Skin epidermis (tissue), 12 donors: ENCODE results near the gene RTP5.

Experiments
- H3K27ac ChIP-seq, 21 experiments: fragments of 200-600 bp; sonication (generic) in 11 of 21; one replicate each; pipeline ENCODE4 v1.5.0; 2020; ENCODE audit warnings: mild to moderate bottlenecking in 3 of 21, inconsistent platforms in 2 of 21, moderate library complexity in 2 of 21
- H3K4me3 ChIP-seq, 7 experiments: fragments of 200-600 bp; sonication (generic) in 2 of 7; one replicate each; pipeline ENCODE4 v1.5.0; 2020; ENCODE audit warnings: inconsistent platforms in 2 of 7, mild to moderate bottlenecking in 2 of 7, moderate library complexity in 1 of 7

Gene RTP5

GRCh38 chr2:241855245-241855887 lies 14.2 kb upstream of the RTP5 start:
- Histone ChIP-seq H3K4me3 (no peak overlapping the region), H3K27ac (no peak overlapping the region)

GRCh38 chr2:241855888-241856422 lies 13.6 kb upstream of the RTP5 start:
- Histone ChIP-seq H3K4me3 (no peak overlapping the region), H3K27ac (no peak overlapping the region)

- Histone ChIP-seq H3K27ac (peak overlapping the region in 6 of 21 experiments; percentile 4 to 92 (median 61)), H3K4me3 (peak overlapping the region in 5 of 7 experiments; percentile 8 to 36 (median 23))
These were observed 12.4 kb upstream of the RTP5 start for GRCh38 chr2:241857041-241857541.

- peak overlapping the region in 10 of 21 experiments; percentile 5 to 92 (median 84) for H3K27ac ChIP-seq
These were observed 11.9 kb upstream of the RTP5 start for GRCh38 chr2:241857572-241858121.

GRCh38 chr2:241858206-241859016 lies 11.1 kb upstream of the RTP5 start, which contains the start of gene PDCD1:
Gene PDCD1, minus strand, starts transcription at chr2:241858894. Its CDS starts 56 bp downstream, at chr2:241858838.
- Histone ChIP-seq H3K27ac (peak within 1 kb of the TSS in 20 of 21 experiments; percentile 60 to 92 (median 84)), H3K4me3 (peak within 1 kb of the TSS; percentile 4 to 36 (median 23))

More at GRCh38 chr2:241857572-241858121, 11.9 kb upstream of the RTP5 start:
- H3K4me3 ChIP-seq: peak overlapping the region in 6 of 7 experiments; percentile 15 to 36 (median 24)

GRCh38 chr2:241859017-241859435 lies 10.5 kb upstream of the RTP5 start:
- Histone ChIP-seq H3K27ac (peak overlapping the region in 20 of 21 experiments; percentile 60 to 92 (median 84)), H3K4me3 (peak overlapping the region; percentile 3 to 36 (median 18))

GRCh38 chr2:241859436-241860183 lies 9.9 kb upstream of the RTP5 start:
- peak overlapping the region in 6 of 7 experiments; percentile 3 to 36 (median 20) for H3K4me3 ChIP-seq
- H3K27ac ChIP-seq: peak overlapping the region in 20 of 21 experiments; percentile 60 to 92 (median 84)

GRCh38 chr2:241860184-241861078 lies 9.1 kb upstream of the RTP5 start:
- Histone ChIP-seq H3K4me3 (peak overlapping the region in 5 of 7 experiments; percentile 3 to 36 (median 18)), H3K27ac (peak overlapping the region in 20 of 21 experiments; percentile 60 to 92 (median 84))

GRCh38 chr2:241861264-241861663 lies 8.3 kb upstream of the RTP5 start:
- Histone ChIP-seq H3K4me3 (no peak overlapping the region), H3K27ac (peak overlapping the region in 5 of 21 experiments; percentile 8 to 92 (median 90))

- H3K4me3 ChIP-seq: no peak overlapping the region
- peak overlapping the region in 3 of 21 experiments; percentile 4 to 92 (median 66) for H3K27ac ChIP-seq
These were observed 7.4 kb upstream of the RTP5 start for GRCh38 chr2:241862093-241862492.

- Histone ChIP-seq H3K27ac (peak overlapping the region in 10 of 21 experiments; percentile 18 to 83 (median 48)), H3K4me3 (peak overlapping the region in 1 of 7 experiments; percentile 10)
These were observed 6.6 kb upstream of the RTP5 start for GRCh38 chr2:241862775-241863535.

- peak overlapping the region in 1 of 7 experiments; percentile 10 for H3K4me3 ChIP-seq
- H3K27ac ChIP-seq: peak overlapping the region in 10 of 21 experiments; percentile 18 to 83 (median 48)
These were observed 6.0 kb upstream of the RTP5 start for GRCh38 chr2:241863536-241863954.

- peak overlapping the region in 5 of 21 experiments; percentile 7 to 83 (median 63) for H3K27ac ChIP-seq
- no peak overlapping the region for H3K4me3 ChIP-seq
These were observed 5.2 kb upstream of the RTP5 start for GRCh38 chr2:241864168-241864849.

- no peak overlapping the region for H3K4me3 ChIP-seq
- H3K27ac ChIP-seq: peak overlapping the region in 2 of 21 experiments; percentile 63 to 83
These were observed 4.7 kb upstream of the RTP5 start for GRCh38 chr2:241864850-241865213.

GRCh38 chr2:241865416-241865956 lies 4.0 kb upstream of the RTP5 start:
- H3K4me3 ChIP-seq: no peak overlapping the region
- H3K27ac ChIP-seq: peak overlapping the region in 1 of 21 experiments; percentile 63
